Measurements from ENCODE around the gene CZIB. TPM values are rescaled to one million over a fixed set of nuclear protein-coding genes. Genes with fewer than 3 reads are reported as not detected.

Gene CZIB
- total and polyA plus RNA-seq, 2 of the 8 experiments (the other 6 are each of a cell fraction or from before 2014, with no cell fraction given) = 46.5 to 48.0 TPM

- Histone ChIP-seq H3K79me2 (ENCODE audit: control insufficient read depth in 1 of 2, insufficient read depth in 2 of 2, low read length in 2 of 2) (no peaks in the 10 kb centered on the region), H3K36me3 (ENCODE audit: control insufficient read depth in 2 of 4, insufficient read depth in 4 of 4, low read length in 3 of 4) (peaks cover 33 to 91% (median 76%) of the 10 kb centered on the region in 4 experiments), H3K27ac (ENCODE audit: low read depth, low read length) (no peak overlapping the region), H2BK5ac (ENCODE audit: low read depth, low read length) (no peak overlapping the region), H3K4me3 (ENCODE audit: extremely low read depth in 1 of 4, insufficient read depth in 2 of 4, low read depth in 3 of 4, low read length in 4 of 4) (no peak overlapping the region), H2AK5ac (ENCODE audit: low read depth, low read length) (no peak overlapping the region), H4K5ac (ENCODE audit: insufficient read length, low read depth, low read length) (no peak overlapping the region), H2BK20ac (ENCODE audit: low read length) (no peak overlapping the region), H2BK120ac (replicated peaks; ENCODE audit: low read depth, low read length) (no peak overlapping the region), H3K4me2 (ENCODE audit: insufficient read depth in 1 of 2, low read depth in 2 of 2, low read length in 2 of 2) (no peak overlapping the region), H3K18ac (ENCODE audit: extremely low read depth, low read length) (no peak overlapping the region), H3K4me1 (replicated peaks in 1 of 4; ENCODE audit: control insufficient read depth in 3 of 4, insufficient read depth in 4 of 4, low read length in 3 of 4) (no peaks in the 10 kb centered on the region), H3K79me1 (ENCODE audit: low read depth, low read length) (no peaks in the 10 kb centered on the region), H3K23ac (ENCODE audit: insufficient read length) (no peak overlapping the region), H3K23me2 (ENCODE audit: low read depth, low read length) (no peaks in the 10 kb centered on the region), H3K56ac (replicated peaks; ENCODE audit: insufficient read length, low read depth, low read length) (no peak overlapping the region), H3K14ac (ENCODE audit: insufficient read length) (no peak overlapping the region), H3K9me3 (ENCODE audit: insufficient read depth in 2 of 2, low read depth in 1 of 2, low read length in 1 of 2) (no peaks in the 10 kb centered on the region), H2BK12ac (ENCODE audit: low read depth, low read length) (no peak overlapping the region), H4K91ac (replicated peaks; ENCODE audit: insufficient read length, low read length) (no peak overlapping the region), H2BK15ac (ENCODE audit: low read length) (no peak overlapping the region), H4K8ac (ENCODE audit: extremely low read depth, insufficient read depth, low read length) (no peak overlapping the region), H3K4ac (replicated peaks; ENCODE audit: insufficient read length, low read depth, low read length) (no peak overlapping the region), H3K27me3 (replicated peaks in 1 of 4; ENCODE audit: control insufficient read depth in 3 of 4, extremely low read depth in 1 of 4, insufficient read depth in 3 of 4, low read length in 3 of 4) (no peaks in the 10 kb centered on the region), H2AFZ (ENCODE audit: low read length) (no peak overlapping the region), H4K20me1 (replicated peaks in 1 of 2; ENCODE audit: control insufficient read depth in 1 of 2, insufficient read depth in 2 of 2, low read length in 2 of 2) (peaks cover 0 to 7% of the 10 kb centered on the region in 2 experiments), H3K9ac (replicated peaks in 1 of 4; ENCODE audit: extremely low read depth in 1 of 4, low read depth in 3 of 4, low read length in 3 of 4) (no peak overlapping the region)
- ChIA-PET CTCF (ENCODE audit: partially characterized antibody) (interaction anchor here (0.8 to 4.1 kb wide), 16 partner anchors 8 to 127 kb away, joined by 3 to 18 read pairs (median 4); no protein-coding TSS in a partner anchor), POLR2A (ENCODE audit: partially characterized antibody) (no interaction called here)
- WGBS, 2 experiments (ENCODE audit: extremely low coverage in 1 of 2, insufficient coverage in 1 of 2, insufficient read length in 1 of 2, insufficient replicate concordance in 2 of 2, low coverage in 1 of 2, low lambda C conversion rate in 2 of 2, missing lambda C conversion rate in 1 of 2) = 92% methylated on average over 4 of the region's 4 CpGs; no CpG with 5 or more reads in 1 of the 2 experiments
- TF ChIP-seq NRF1 (IDR thresholded peaks at IDR 0.05; ENCODE audit: low read depth, low read length) (no peak), CTBP2 (IDR thresholded peaks at IDR 0.05; ENCODE audit: borderline replicate concordance, insufficient read depth, insufficient read length, low read length) (no peak), JUND (IDR thresholded peaks at IDR 0.05; ENCODE audit: low read length) (no peak), ZNF274 (IDR thresholded peaks at IDR 0.05; ENCODE audit: borderline replicate concordance, extremely low read depth, low read length) (no peak), BACH1 (IDR thresholded peaks at IDR 0.05; ENCODE audit: low read length) (no peak), TEAD4 (IDR thresholded peaks at IDR 0.05; ENCODE audit: low read depth, low read length) (no peak), KDM5A (IDR thresholded peaks at IDR 0.05; ENCODE audit: low read length) (no peak), USF2 (IDR thresholded peaks at IDR 0.05; ENCODE audit: low read length) (no peak), SP2 (IDR thresholded peaks at IDR 0.05; ENCODE audit: low read length) (no peak), ATF2 (IDR thresholded peaks at IDR 0.05; ENCODE audit: low read length) (no peak), JUN (IDR thresholded peaks at IDR 0.05; ENCODE audit: low read depth, low read length) (no peak), POLR2AphosphoS5 (IDR thresholded peaks at IDR 0.05; ENCODE audit: low read depth, low read length) (no peak), CBX8 (IDR thresholded peaks at IDR 0.05; ENCODE audit: borderline replicate concordance, low read depth, low read length) (no peak)
- DNase-seq (ENCODE audit: low read depth in 1 of 2, low spot score in 2 of 2) = no peak
- FAIRE-seq = no peak
These were observed 45.1 kb upstream of the CZIB start for GRCh38 chr1:53265581-53265980.
